GM11168 (cell line): ENCODE measurements around the gene FES.

Experiments
- in situ Hi-C: fragments of 300-500 bp; cut with MboI; formaldehyde crosslinking; loops from one replicate; pipeline ENCODE4 v1.12.0; 2022; ENCODE audit warnings: low sequenced_read_pairs; ENCODE audit not compliant: unreplicated experiment

Gene FES

GRCh38 chr15:90874986-90875385, 9.3 kb upstream of the FES start:
- in situ Hi-C loops = loop anchor here (25.0 kb wide), 1 partner anchor 563 kb away; no protein-coding TSS in a partner anchor

- in situ Hi-C loops = loop anchor here (25.0 kb wide), 1 partner anchor 563 kb away; no protein-coding TSS in a partner anchor
These were observed 8.7 kb upstream of the FES start for GRCh38 chr15:90875549-90875981.

- in situ Hi-C loops = loop anchor here (25.0 kb wide), 1 partner anchor 564 kb away; no protein-coding TSS in a partner anchor
These were observed 8.3 kb upstream of the FES start for GRCh38 chr15:90876046-90876445.

GRCh38 chr15:90876512-90877170, 7.7 kb upstream of the FES start:
- in situ Hi-C loops = loop anchor here (25.0 kb wide), 1 partner anchor 564 kb away; no protein-coding TSS in a partner anchor

GRCh38 chr15:90877315-90877714, 7.0 kb upstream of the FES start:
- in situ Hi-C loops = loop anchor here (25.0 kb wide), 1 partner anchor 565 kb away; no protein-coding TSS in a partner anchor

- in situ Hi-C loops = loop anchor here (25.0 kb wide), 1 partner anchor 566 kb away; no protein-coding TSS in a partner anchor
These were observed 6.3 kb upstream of the FES start for GRCh38 chr15:90877996-90878395.

GRCh38 chr15:90878660-90879059, 5.6 kb upstream of the FES start:
- in situ Hi-C loops = loop anchor here (25.0 kb wide), 1 partner anchor 566 kb away; no protein-coding TSS in a partner anchor

- in situ Hi-C loops = loop anchor here (25.0 kb wide), 1 partner anchor 568 kb away; no protein-coding TSS in a partner anchor
These were observed 4.5 kb upstream of the FES start for GRCh38 chr15:90879730-90880366.

- in situ Hi-C loops = loop anchor here (25.0 kb wide), 1 partner anchor 568 kb away; no protein-coding TSS in a partner anchor
These were observed 3.7 kb upstream of the FES start for GRCh38 chr15:90880381-90881145.

GRCh38 chr15:90881181-90881977, 2.9 kb upstream of the FES start:
- in situ Hi-C loops = loop anchor here (25.0 kb wide), 1 partner anchor 569 kb away; no protein-coding TSS in a partner anchor

- in situ Hi-C loops = loop anchor here (25.0 kb wide), 1 partner anchor 570 kb away; no protein-coding TSS in a partner anchor
These were observed 2.2 kb upstream of the FES start for GRCh38 chr15:90881978-90882721.

GRCh38 chr15:90882781-90883525, 1.4 kb upstream of the FES start:
- in situ Hi-C loops = loop anchor here (25.0 kb wide), 1 partner anchor 571 kb away; no protein-coding TSS in a partner anchor

GRCh38 chr15:90883526-90883975, 753 bp upstream of the FES start:
- in situ Hi-C loops = loop anchor here (25.0 kb wide), 1 partner anchor 571 kb away; no protein-coding TSS in a partner anchor

GRCh38 chr15:90884719-90885431, 571 bp downstream of the FES start:
- in situ Hi-C loops = loop anchor here (5.0 to 25.0 kb wide), 3 partner anchors 178 to 573 kb away; no protein-coding TSS in a partner anchor

GRCh38 chr15:90885432-90886290, 1.4 kb downstream of the FES start:
- in situ Hi-C loops = loop anchor here (5.0 to 25.0 kb wide), 3 partner anchors 178 to 573 kb away; no protein-coding TSS in a partner anchor

- in situ Hi-C loops = loop anchor here (5.0 to 25.0 kb wide), 3 partner anchors 179 to 574 kb away; no protein-coding TSS in a partner anchor
These were observed 1.9 kb downstream of the FES start for GRCh38 chr15:90886291-90886614.
